Esophagus (tissue), 2 donors: Measurements from ENCODE around the gene PPM1M. TPM values are rescaled to one million over a fixed set of nuclear protein-coding genes. Genes with fewer than 3 reads are reported as not detected.
A peak's percentile ranks its signal among the peaks of the same experiment; 100 is the strongest.
"Not testable (repeated sequence)": the region's sequence is repeated elsewhere in the genome, so short reads cannot be mapped to it uniquely, and the experiment has no call there.

Experiments
- H3K27ac ChIP-seq, 2 donors: one replicate each; pipeline ENCODE4 v1.5.1; 2013; ENCODE audit warnings: low read depth in 2 of 2, mild to moderate bottlenecking in 2 of 2, inconsistent platforms in 1 of 2, low read length in 1 of 2, moderate library complexity in 1 of 2
- H3K27me3 ChIP-seq, 2 donors: one replicate each; pipeline ENCODE4 v1.6.1; 2013; ENCODE audit warnings: low read length in 2 of 2, control low read depth in 1 of 2, mild to moderate bottlenecking in 1 of 2; ENCODE audit not compliant: insufficient read depth in 2 of 2, control insufficient read depth in 1 of 2
- H3K36me3 ChIP-seq, 2 donors: one replicate each; pipeline ENCODE4 v1.6.1; 2013; ENCODE audit warnings: low read length in 1 of 2; ENCODE audit not compliant: control insufficient read depth in 2 of 2, insufficient read depth in 2 of 2
- H3K4me1 ChIP-seq, 2 donors: one replicate each; pipeline ENCODE4 v1.6.1; 2013; ENCODE audit warnings: low read length in 1 of 2; ENCODE audit not compliant: control insufficient read depth in 2 of 2, insufficient read depth in 2 of 2
- H3K4me3 ChIP-seq, 2 donors: one replicate each; pipeline ENCODE4 v1.5.1; 2013; ENCODE audit warnings: low read length in 2 of 2, mild to moderate bottlenecking in 2 of 2, low read depth in 1 of 2, moderate library complexity in 1 of 2
- H3K9me3 ChIP-seq, 2 donors: one replicate each; pipeline ENCODE4 v1.6.1; 2013; ENCODE audit warnings: mild to moderate bottlenecking in 2 of 2, low read depth in 1 of 2, low read length in 1 of 2, moderate library complexity in 1 of 2; ENCODE audit not compliant: control insufficient read depth in 2 of 2, insufficient read depth in 1 of 2
- WGBS, 2 donors: extraction: QIAGEN DNeasy Blood & Tissue Kit; methylation state at CpG; one replicate each; pipeline ENCODE4 v1.1.7; 2013; 5-methylcytosine and 5-hydroxymethylcytosine counted together
- polyA plus RNA-seq, 2 donors: library from polyadenylated mRNA; stranded (reverse); fragments of 200-250 nt; gene quantifications; one replicate each; pipeline ENCODE4 v1.2.3, GENCODE V29; 2013
- donor health status: healthy with polysubstance abuse.
- donor health status: Bipolar disorder and iron deficiency.

PPM1M gene
- polyA plus RNA-seq, 2 donors: 10.1 to 15.6 TPM

GRCh38 chr3:52268036-52268435 lies 22.5 kb downstream of the PPM1M start:
- H3K27ac ChIP-seq: peak overlapping the region; percentile 34 to 78

GRCh38 chr3:52269776-52270175 lies 24.2 kb downstream of the PPM1M start:
- 47 to 53% methylated on average over 3 of the region's 3 CpGs for WGBS, 2 donors
- H3K4me3 ChIP-seq: no peak overlapping the region
- no peaks in the 10 kb centered on the region for H3K9me3 ChIP-seq
- H3K4me1 ChIP-seq: peaks cover 0 to 2% of the 10 kb centered on the region in 2 donors
- peak overlapping the region in 1 of 2 donors; percentile 9 for H3K27ac ChIP-seq
- no peaks in the 10 kb centered on the region for H3K27me3 ChIP-seq
- peaks cover 0 to 9% of the 10 kb centered on the region in 2 donors for H3K36me3 ChIP-seq

More at GRCh38 chr3:52268036-52268435, 22.5 kb downstream of the PPM1M start:
- Histone ChIP-seq H3K4me3 (no peak overlapping the region), H3K27me3 (no peaks in the 10 kb centered on the region), H3K4me1 (peaks cover 0 to 2% of the 10 kb centered on the region in 2 donors), H3K36me3 (peaks cover 6 to 7% of the 10 kb centered on the region in 2 donors), H3K9me3 (no peaks in the 10 kb centered on the region)
- WGBS, 2 donors: 63 to 72% methylated on average over 7 of the region's 7 CpGs

GRCh38 chr3:52270252-52270754 lies 24.7 kb downstream of the PPM1M start:
- Histone ChIP-seq H3K27me3 (no peaks in the 10 kb centered on the region), H3K9me3 (no peaks in the 10 kb centered on the region), H3K4me1 (peaks cover 0 to 2% of the 10 kb centered on the region in 2 donors), H3K27ac (peak overlapping the region; percentile 6 to 9), H3K4me3 (no peak overlapping the region), H3K36me3 (peaks cover 0 to 9% of the 10 kb centered on the region in 2 donors)
- 35 to 42% methylated on average over 9 of the region's 9 CpGs for WGBS, 2 donors

- H3K4me1 ChIP-seq: not testable (repeated sequence)
Measured at GRCh38 chr3:52272172-52272571, 26.6 kb downstream of the PPM1M start.

GRCh38 chr3:52272831-52273230 lies 27.3 kb downstream of the PPM1M start:
- 59 to 75% methylated on average over 3 of the region's 3 CpGs for WGBS, 2 donors
- Histone ChIP-seq H3K27ac (peak overlapping the region in 1 of 2 donors; percentile 30), H3K27me3 (no peaks in the 10 kb centered on the region), H3K4me3 (no peak overlapping the region), H3K4me1 (peaks cover 0 to 2% of the 10 kb centered on the region in 2 donors), H3K9me3 (no peaks in the 10 kb centered on the region), H3K36me3 (peaks cover 0 to 9% of the 10 kb centered on the region in 2 donors)

More at GRCh38 chr3:52272172-52272571, 26.6 kb downstream of the PPM1M start:
- H3K4me3 ChIP-seq, H3K27ac ChIP-seq, H3K36me3 ChIP-seq, H3K27me3 ChIP-seq, H3K9me3 ChIP-seq: not testable (repeated sequence)
- WGBS, 2 donors: 81 to 85% methylated on average over 9 of the region's 9 CpGs

GRCh38 chr3:52274781-52275180 lies 29.2 kb downstream of the PPM1M start:
- peak overlapping the region in 1 of 2 donors; percentile 3 for H3K27ac ChIP-seq
- H3K36me3 ChIP-seq, H3K4me1 ChIP-seq, H3K9me3 ChIP-seq, H3K27me3 ChIP-seq, H3K4me3 ChIP-seq: not testable (repeated sequence)
- 88 to 90% methylated on average over 18 of the region's 18 CpGs for WGBS, 2 donors

GRCh38 chr3:52277071-52277964 lies 31.8 kb downstream of the PPM1M start:
- 1% methylated on average over 28 of the region's 28 CpGs for WGBS, 2 donors
- H3K27ac ChIP-seq: peak overlapping the region; percentile 99
- H3K4me3 ChIP-seq: peak overlapping the region; percentile 93 to 97
- H3K36me3 ChIP-seq: peaks cover 0 to 5% of the 10 kb centered on the region in 2 donors
- no peaks in the 10 kb centered on the region for H3K4me1 ChIP-seq
- no peaks in the 10 kb centered on the region for H3K27me3 ChIP-seq
- no peaks in the 10 kb centered on the region for H3K9me3 ChIP-seq

GRCh38 chr3:52277972-52278509 lies 32.5 kb downstream of the PPM1M start:
- Histone ChIP-seq H3K27me3 (no peaks in the 10 kb centered on the region), H3K4me1 (no peaks in the 10 kb centered on the region), H3K27ac (peak overlapping the region; percentile 99), H3K9me3 (no peaks in the 10 kb centered on the region), H3K4me3 (peak overlapping the region; percentile 93 to 97), H3K36me3 (peaks cover 0 to 2% of the 10 kb centered on the region in 2 donors)
- 1% methylated on average over 39 to 54 of the region's 54 CpGs for WGBS, 2 donors

GRCh38 chr3:52278510-52279069 lies 33.0 kb downstream of the PPM1M start, which contains the start of gene WDR82:
WDR82 (minus strand) TSS chr3:52278649; CDS start chr3:52278361, 288 bp downstream.
- Histone ChIP-seq H3K27ac (peak within 1 kb of the TSS; percentile 99), H3K4me1 (no peaks in the 10 kb centered on the region), H3K4me3 (peak within 1 kb of the TSS; percentile 93 to 97)

More at GRCh38 chr3:52278510-52279069, 33.0 kb downstream of the PPM1M start, which contains the start of gene WDR82:
- 0 to 1% methylated on average over 53 to 58 of the region's 58 CpGs for WGBS, 2 donors
- peaks cover 0 to 2% of the 10 kb centered on the region in 2 donors for H3K36me3 ChIP-seq
- no peaks in the 10 kb centered on the region for H3K27me3 ChIP-seq
- H3K9me3 ChIP-seq: no peaks in the 10 kb centered on the region
